GM12875 (cell line): Measurements from ENCODE around the gene MSANTD1.

Experiments used
- H3K4me3 ChIP-seq: one replicate; pipeline ENCODE4 v1.5.1; 2011; ENCODE audit warnings: low read depth, low read length, control low read depth
- TF ChIP-seq, protein P1 (sequence below): IDR thresholded peaks from 2 replicates; pipeline ENCODE4 v1.5.1; 2011; ENCODE audit warnings: low read depth, mild to moderate bottlenecking, control low read depth, inconsistent platforms, low read length, moderate library complexity, borderline replicate concordance; ENCODE audit not compliant: insufficient read depth

The MSANTD1 gene

DNA sequence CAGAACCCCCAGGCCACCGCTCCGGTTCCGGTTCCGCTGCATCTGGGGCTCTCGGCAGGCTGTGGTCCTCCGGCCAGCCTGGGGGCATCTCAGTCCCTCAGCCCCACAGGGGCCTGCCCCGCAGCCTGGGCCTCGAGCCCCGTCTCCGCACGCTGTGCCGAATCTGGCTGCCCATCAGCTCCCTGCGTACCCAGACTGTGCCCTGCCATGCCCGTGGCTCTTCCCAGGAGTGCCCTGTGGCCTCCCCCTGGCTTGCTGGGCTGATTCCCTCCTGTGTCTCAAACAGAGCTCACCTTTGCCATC lies 830 bp upstream of the MSANTD1 start:
- no peak overlapping the region for H3K4me3 ChIP-seq
- TF ChIP-seq, protein P1, sequence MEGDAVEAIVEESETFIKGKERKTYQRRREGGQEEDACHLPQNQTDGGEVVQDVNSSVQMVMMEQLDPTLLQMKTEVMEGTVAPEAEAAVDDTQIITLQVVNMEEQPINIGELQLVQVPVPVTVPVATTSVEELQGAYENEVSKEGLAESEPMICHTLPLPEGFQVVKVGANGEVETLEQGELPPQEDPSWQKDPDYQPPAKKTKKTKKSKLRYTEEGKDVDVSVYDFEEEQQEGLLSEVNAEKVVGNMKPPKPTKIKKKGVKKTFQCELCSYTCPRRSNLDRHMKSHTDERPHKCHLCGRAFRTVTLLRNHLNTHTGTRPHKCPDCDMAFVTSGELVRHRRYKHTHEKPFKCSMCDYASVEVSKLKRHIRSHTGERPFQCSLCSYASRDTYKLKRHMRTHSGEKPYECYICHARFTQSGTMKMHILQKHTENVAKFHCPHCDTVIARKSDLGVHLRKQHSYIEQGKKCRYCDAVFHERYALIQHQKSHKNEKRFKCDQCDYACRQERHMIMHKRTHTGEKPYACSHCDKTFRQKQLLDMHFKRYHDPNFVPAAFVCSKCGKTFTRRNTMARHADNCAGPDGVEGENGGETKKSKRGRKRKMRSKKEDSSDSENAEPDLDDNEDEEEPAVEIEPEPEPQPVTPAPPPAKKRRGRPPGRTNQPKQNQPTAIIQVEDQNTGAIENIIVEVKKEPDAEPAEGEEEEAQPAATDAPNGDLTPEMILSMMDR = no peak

DNA sequence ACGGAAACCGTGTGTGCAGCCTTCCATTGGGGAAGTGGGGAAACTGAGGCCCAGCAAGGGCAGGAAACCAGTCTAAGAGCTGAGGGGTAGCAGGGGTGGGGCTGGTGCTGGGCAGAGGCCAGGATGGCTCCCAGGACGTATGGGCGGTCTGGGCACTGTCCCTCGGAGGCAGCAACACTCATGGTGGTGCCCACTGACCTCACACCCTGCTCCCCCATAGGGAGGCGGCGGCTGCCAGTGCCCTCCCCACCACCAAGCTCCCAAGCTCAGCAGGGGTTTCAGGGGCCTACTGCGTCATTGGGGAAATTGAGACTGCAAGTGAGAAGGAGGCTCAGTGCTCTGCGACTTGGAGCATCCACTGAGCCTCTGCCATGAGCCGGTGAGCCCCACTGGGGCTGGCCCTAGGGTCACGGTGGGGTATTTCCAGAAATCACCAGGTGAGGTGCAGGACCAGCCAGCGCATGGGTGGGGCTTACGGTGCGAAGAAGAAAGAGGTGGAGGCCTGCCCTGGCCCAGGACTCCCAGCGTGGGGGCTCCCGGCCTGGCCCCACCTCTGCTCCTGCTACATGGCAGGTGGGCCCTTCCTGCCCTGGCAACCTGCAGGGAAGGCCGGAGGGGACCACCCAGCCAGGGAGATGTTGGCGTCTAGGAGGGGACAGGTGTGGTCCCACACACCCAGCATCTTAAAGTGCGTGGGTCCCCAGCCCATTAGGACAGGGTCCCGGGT lies 915 bp downstream of the MSANTD1 start:
- no peak overlapping the region for H3K4me3 ChIP-seq

DNA sequence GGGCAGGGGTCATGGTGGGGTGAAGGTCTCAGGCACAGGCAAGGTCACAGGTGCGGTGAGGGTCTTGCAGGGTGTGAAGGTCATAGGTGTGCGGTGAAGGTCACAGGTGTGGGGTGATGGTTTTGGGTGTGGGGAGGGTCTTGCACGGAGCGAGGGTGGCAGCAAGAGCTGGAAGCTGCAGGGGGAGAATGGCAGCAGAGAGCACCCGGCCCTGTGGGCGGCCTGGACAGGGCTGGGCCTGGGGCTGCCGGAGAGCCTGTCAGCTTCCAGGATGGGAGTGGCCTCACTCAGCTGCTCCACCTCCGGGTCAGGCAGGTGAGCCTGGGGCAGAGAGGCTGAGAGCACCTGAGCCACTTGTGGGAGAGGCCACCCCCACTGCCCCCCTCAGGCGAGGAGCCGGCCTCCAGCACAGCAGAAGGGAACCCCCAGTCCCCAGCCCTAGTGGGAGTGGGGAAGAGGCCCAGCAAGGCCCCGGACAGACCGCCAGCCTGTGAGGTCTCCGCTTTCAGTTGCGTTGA lies 1.5 kb downstream of the MSANTD1 start:
- H3K4me3 ChIP-seq = no peak overlapping the region
- TF ChIP-seq, protein P1 = no peak

More for the DNA sequence above, 915 bp downstream of the MSANTD1 start:
- TF ChIP-seq, protein P1 = no peak

DNA sequence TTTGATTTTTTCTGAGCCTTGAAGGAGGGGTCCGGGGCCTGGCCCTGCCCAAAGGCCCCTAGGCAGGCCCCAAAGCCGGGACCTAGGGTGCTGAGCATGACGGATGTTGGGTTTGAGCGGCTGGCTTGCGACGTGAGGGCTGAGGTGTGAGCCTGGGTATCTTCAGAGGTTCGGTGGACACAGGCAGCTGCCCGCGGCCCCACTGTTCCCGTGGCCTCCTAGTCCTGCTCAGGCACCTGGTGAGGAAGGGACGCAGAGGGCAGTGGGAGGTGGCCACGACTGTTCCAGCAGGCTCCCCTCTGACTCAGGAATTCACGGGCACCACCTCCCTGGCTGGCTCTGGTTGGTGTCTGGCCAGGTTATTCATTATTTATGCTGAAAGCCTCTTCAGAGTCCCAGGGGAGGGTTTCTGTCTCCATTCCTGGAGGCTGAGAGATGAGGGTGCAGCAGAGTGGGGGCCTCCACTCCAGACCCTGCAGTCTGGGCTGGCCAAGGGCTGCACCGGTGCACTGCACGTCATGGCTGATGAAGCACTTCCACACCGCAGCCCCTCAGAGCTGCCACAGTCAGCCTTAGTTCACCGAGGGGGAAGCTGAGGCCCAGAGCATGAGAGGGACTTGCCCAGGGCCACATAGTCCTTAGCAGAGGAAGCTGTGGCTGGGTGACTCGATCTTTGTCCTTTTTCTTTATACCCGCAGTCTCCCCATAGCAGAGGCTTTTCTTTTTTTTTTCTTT lies 2.2 kb downstream of the MSANTD1 start:
- no peak overlapping the region for H3K4me3 ChIP-seq
- TF ChIP-seq, protein P1 = no peak

DNA sequence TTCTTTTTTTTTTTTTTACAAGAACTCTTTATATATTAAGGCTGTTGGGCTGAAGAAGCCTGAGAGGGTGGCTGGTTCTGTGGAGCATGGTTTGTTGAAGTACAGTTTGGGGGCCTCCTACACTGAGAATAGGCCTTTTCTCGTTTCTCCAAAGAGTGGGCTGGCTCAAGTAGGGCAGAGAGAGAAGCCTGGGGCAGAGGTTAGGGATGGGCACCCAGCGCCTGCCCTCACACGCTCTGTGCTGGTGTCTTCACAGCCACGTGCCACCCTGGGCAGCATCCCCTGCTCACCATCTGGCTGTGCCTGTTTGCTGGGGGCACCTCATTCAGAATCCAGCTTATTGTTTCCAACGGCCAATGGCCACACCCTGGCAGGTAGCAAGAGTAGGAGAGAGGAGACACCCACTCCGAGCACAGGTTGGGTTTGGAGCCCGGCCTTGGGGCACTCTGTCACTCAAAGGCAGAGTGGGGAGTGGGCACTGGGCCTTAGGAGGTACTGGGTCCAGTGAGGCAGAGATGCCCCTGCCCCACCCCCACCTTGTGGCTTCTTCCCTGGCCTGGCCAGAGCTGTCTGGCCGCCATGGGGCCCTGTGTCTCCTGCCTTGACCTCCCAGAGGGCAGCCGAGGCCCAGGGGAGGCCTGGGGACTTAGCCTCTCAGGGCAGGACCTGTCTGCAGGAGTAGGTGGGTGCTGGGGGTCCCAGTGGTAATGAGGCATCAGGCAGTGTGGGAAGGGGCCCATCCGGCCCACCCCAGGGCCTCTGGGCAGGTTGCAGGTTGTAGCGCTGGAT lies 2.9 kb downstream of the MSANTD1 start:
- TF ChIP-seq, protein P1 = no peak
- H3K4me3 ChIP-seq = no peak overlapping the region

DNA sequence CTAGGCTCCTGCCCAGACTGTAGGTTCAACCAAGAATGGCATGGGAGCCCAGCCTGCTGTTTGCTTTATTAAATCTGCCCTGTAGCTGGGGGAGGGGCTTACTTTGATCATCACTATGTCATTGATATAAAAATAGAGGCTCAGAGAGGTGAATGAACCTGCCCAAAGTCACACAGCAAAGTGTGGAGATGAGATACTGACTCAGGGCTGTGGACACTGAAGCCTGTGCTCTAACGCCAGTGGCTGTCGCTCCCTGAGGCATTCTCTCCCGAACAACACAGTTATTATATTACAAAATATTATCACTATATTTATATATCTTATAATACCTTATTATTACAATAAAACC lies 3.5 kb downstream of the MSANTD1 start:
- TF ChIP-seq, protein P1 = no peak

More for the DNA sequence above, 3.5 kb downstream of the MSANTD1 start:
- H3K4me3 ChIP-seq = no peak overlapping the region
